PC-9 (cell line): Measurements from ENCODE around the gene ZBTB7C.

ENCODE experiments used
- EZH2 ChIP-seq: fragments of 200-600 bp; sonication (generic); IDR thresholded peaks from 2 replicates; pipeline ENCODE4 v1.8.0; 2017; ENCODE audit warnings: antibody characterized with exemption, low read depth
- TF ChIP-seq, protein P1 (sequence below): fragments of 200-600 bp; sonication (generic); conservative IDR thresholded peaks from 2 replicates; pipeline ENCODE4 v1.6.1; 2017; ENCODE audit warnings: mixed run types, antibody characterized with exemption, mild to moderate bottlenecking, moderate library complexity

DNA sequence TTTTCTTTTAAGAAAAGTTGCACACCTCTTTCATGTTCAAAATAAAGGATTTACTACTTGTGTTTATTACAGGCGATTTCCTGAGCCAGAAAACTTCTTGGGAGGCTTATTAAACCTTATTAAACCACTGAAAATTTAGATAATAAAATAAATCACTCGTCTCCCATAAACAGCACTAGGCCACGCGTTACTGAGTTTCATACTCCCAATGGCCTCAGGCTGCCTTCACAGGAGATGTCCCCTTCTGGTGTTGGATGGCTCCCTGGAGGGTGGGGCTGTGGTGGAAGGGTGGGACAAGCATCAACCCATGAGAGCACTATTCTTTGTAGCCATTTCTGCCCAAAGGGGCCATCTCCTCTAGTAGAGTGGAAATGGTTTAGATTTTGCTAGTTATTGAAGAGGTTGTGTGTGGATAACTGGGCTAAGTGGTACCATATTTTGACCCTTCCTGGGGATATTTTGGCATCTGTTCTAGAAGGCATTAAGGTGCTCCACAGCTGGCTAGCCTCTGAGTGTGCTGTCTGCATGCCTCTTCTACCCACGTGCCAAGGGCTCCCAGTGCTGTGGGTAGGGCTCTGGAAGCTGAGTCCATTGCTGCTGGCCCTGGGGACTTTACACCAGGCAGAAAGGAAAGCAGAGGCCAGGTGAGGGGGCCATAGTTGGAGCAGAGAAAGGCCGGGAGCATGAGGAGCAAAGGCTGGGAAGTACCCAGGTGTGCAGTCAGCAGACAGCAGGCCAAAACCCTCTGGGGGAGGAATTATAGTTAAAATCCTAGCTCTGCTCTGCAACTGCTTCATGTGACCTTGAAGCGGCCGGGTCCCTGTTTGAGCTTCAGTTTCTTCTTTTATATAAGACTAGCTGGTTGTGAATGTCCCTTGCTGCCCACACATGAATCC lies 357.0 kb downstream of the ZBTB7C start:
- TF ChIP-seq, protein P1, sequence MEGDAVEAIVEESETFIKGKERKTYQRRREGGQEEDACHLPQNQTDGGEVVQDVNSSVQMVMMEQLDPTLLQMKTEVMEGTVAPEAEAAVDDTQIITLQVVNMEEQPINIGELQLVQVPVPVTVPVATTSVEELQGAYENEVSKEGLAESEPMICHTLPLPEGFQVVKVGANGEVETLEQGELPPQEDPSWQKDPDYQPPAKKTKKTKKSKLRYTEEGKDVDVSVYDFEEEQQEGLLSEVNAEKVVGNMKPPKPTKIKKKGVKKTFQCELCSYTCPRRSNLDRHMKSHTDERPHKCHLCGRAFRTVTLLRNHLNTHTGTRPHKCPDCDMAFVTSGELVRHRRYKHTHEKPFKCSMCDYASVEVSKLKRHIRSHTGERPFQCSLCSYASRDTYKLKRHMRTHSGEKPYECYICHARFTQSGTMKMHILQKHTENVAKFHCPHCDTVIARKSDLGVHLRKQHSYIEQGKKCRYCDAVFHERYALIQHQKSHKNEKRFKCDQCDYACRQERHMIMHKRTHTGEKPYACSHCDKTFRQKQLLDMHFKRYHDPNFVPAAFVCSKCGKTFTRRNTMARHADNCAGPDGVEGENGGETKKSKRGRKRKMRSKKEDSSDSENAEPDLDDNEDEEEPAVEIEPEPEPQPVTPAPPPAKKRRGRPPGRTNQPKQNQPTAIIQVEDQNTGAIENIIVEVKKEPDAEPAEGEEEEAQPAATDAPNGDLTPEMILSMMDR: no peak
- no peak for TF ChIP-seq EZH2
